ENCODE data around the gene GTPBP3. TPM values are rescaled to one million over a fixed set of nuclear protein-coding genes. Genes with fewer than 3 reads are reported as not detected.

The GTPBP3 gene
- total and polyA plus RNA-seq, 2 experiments from 2014 or later = 7.9 to 14.8 TPM

DNA sequence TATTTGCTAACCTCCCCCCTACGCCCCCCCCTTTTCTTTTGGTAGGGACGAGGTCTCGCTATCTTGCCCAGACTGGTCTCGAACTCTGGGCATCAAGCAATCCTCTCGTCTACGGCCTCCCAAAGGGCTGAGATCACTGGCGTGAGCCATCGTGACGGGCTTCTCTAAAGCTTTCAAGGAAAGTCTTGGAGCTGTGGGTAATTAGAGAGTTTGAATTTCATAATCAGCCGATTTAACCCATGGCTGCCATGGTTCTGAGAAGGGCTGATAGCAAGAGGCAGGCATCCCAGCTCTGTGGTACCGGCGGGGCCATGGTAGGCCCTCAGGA, 33.4 kb upstream of the GTPBP3 start:
- peak; percentile 62 for DNase-seq
- Histone ChIP-seq H3K9me3 (ENCODE audit: low read depth) (no peaks in the 10 kb centered on the region), H3F3A (ENCODE audit: insufficient read depth) (peaks cover 18% of the 10 kb centered on the region), H3K27me3 (replicated peaks; ENCODE audit: insufficient read depth) (no peaks in the 10 kb centered on the region), H4K20me1 (ENCODE audit: insufficient read depth) (no peaks in the 10 kb centered on the region), H3K4me3 (0 out of 2 replicates have a peak overlapping the region, but pooled peaks have one; percentile 77), H2AFZ (peak overlapping the region; percentile 84), H3K79me2 (ENCODE audit: insufficient read depth) (peaks cover 15% of the 10 kb centered on the region), H3K27ac (no peak overlapping the region), H3K9ac (no peak overlapping the region), H3K4me2 (ENCODE audit: unreplicated experiment) (peak overlapping the region; percentile 72), H3K9me2 (ENCODE audit: insufficient read depth) (no peaks in the 10 kb centered on the region), H3K4me1 (ENCODE audit: insufficient read depth) (peaks cover 22% of the 10 kb centered on the region), H3K36me3 (ENCODE audit: low read depth) (no peaks in the 10 kb centered on the region)
- in situ Hi-C loops (cut with MboI) = loop anchor here (10.0 kb wide), 1 partner anchor 81 kb away; no protein-coding TSS in a partner anchor
- TF ChIP-seq EZH2phosphoT487 (IDR thresholded peaks at IDR 0.05; ENCODE audit: insufficient read depth, low read depth) (no peak), EZH2 (IDR thresholded peaks at IDR 0.05; ENCODE audit: insufficient read depth, poor library complexity, severe bottlenecking) (no peak)
- WGBS, 2 experiments (ENCODE audit: low coverage in 1 of 2, low lambda C conversion rate in 2 of 2, missing lambda C conversion rate in 2 of 2) = 29 to 34% methylated on average over 12 of the region's 12 CpGs

DNA sequence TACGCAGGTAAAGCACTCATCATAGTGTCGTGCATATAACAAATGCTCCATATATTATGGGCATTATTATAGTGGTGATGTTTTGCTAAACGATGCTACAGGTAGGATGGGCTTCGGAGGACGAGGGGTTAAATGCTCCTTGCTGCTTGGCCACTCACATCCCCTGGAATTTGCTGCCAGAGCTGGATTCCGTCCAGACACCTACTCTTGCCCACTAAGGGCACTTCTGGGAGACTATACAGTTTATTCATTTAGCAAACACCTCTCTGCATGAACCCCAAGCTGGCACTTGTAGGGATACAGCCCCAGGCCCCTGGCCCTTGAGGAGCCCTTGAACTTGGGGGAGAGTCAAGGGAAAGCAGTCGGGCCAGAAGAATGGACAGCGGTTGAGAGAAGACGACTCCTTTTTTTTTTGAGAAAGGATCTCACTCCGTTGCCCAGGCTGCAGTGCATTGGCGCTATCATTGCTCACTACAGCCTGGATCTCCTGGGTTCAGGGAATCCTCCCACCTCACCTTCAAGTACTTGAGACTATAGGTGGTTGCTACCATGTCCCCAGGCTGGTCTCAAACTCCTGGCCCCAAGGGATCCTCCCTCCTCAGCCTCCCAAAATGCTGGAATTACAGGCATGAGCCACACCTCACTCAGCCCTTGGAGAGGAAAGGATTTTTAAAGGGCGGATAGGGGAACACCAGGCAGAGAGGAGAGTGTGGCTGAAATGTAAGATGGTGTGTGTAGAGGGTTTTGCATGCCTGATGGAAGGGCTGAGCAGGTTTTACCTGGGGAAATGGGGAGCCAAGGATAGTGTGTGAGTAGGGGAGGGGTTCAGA, 32.8 kb upstream of the GTPBP3 start:
- Histone ChIP-seq H3K79me2 (ENCODE audit: insufficient read depth) (peaks cover 18% of the 10 kb centered on the region), H3K36me3 (ENCODE audit: low read depth) (no peaks in the 10 kb centered on the region), H4K20me1 (ENCODE audit: insufficient read depth) (no peaks in the 10 kb centered on the region), H3K4me2 (ENCODE audit: unreplicated experiment) (peak overlapping the region; percentile 87), H3K9me3 (ENCODE audit: low read depth) (no peaks in the 10 kb centered on the region), H3K4me3 (peak overlapping the region; percentile 87; the same call in 1 of the 2 replicates), H3K27ac (0 out of 2 replicates have a peak overlapping the region, but pooled peaks have one; percentile 1), H3K27me3 (replicated peaks; ENCODE audit: insufficient read depth) (no peaks in the 10 kb centered on the region), H3K9ac (no peak overlapping the region), H3F3A (ENCODE audit: insufficient read depth) (peaks cover 18% of the 10 kb centered on the region), H3K4me1 (ENCODE audit: insufficient read depth) (peaks cover 22% of the 10 kb centered on the region), H3K9me2 (ENCODE audit: insufficient read depth) (no peaks in the 10 kb centered on the region), H2AFZ (peak overlapping the region; percentile 93)
- in situ Hi-C loops (cut with MboI) = loop anchor here (10.0 kb wide), 1 partner anchor 80 kb away; no protein-coding TSS in a partner anchor
- TF ChIP-seq EZH2 (IDR thresholded peaks at IDR 0.05; ENCODE audit: insufficient read depth, poor library complexity, severe bottlenecking) (no peak), EZH2phosphoT487 (IDR thresholded peaks at IDR 0.05; ENCODE audit: insufficient read depth, low read depth) (no peak)
- DNase-seq = no peak
- WGBS, 2 experiments (ENCODE audit: low coverage in 1 of 2, low lambda C conversion rate in 2 of 2, missing lambda C conversion rate in 2 of 2) = 44 to 48% methylated on average over 12 of the region's 12 CpGs

DNA sequence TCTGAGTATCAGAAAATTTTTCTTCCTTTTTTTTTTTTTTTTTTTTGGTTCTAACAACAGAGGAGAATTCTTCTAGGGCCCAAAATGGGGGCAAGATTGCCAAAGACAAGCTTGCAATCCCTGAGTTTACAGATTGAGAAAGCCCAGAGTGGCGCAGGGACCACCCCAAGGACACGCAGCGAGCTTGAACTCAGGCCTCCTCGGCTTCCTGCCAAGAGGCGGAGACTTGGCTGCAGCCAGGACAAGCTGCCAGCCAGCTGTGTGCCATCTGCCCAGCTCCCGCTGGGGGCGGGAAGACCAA, 32.2 kb upstream of the GTPBP3 start:
- H3K9me3 ChIP-seq (ENCODE audit: low read depth) = no peaks in the 10 kb centered on the region
- H3K36me3 ChIP-seq (ENCODE audit: low read depth) = no peaks in the 10 kb centered on the region
- H3K79me2 ChIP-seq (ENCODE audit: insufficient read depth) = peaks cover 23% of the 10 kb centered on the region
- WGBS, 2 experiments (ENCODE audit: low coverage in 1 of 2, low lambda C conversion rate in 2 of 2, missing lambda C conversion rate in 2 of 2) = 3% methylated on average over 7 of the region's 7 CpGs
- TF ChIP-seq EZH2 (IDR thresholded peaks at IDR 0.05; ENCODE audit: insufficient read depth, poor library complexity, severe bottlenecking) (no peak), EZH2phosphoT487 (IDR thresholded peaks at IDR 0.05; ENCODE audit: insufficient read depth, low read depth) (no peak)
- peaks cover 18% of the 10 kb centered on the region for H3F3A ChIP-seq (ENCODE audit: insufficient read depth)
- no peak overlapping the region for H3K9ac ChIP-seq
- DNase-seq = no peak
- in situ Hi-C loops (cut with MboI) = loop anchor here (10.0 kb wide), 1 partner anchor 80 kb away; no protein-coding TSS in a partner anchor
- peak overlapping the region; percentile 87 for H3K4me3 ChIP-seq
- no peaks in the 10 kb centered on the region for H3K27me3 ChIP-seq (replicated peaks; ENCODE audit: insufficient read depth)
- 0 out of 2 replicates have a peak overlapping the region, but pooled peaks have one; percentile 1 for H3K27ac ChIP-seq
- no peaks in the 10 kb centered on the region for H3K9me2 ChIP-seq (ENCODE audit: insufficient read depth)
- H4K20me1 ChIP-seq (ENCODE audit: insufficient read depth) = no peaks in the 10 kb centered on the region
- H3K4me1 ChIP-seq (ENCODE audit: insufficient read depth) = peaks cover 22% of the 10 kb centered on the region
- peak overlapping the region; percentile 87 for H3K4me2 ChIP-seq (ENCODE audit: unreplicated experiment)
- H2AFZ ChIP-seq = peak overlapping the region; percentile 93

DNA sequence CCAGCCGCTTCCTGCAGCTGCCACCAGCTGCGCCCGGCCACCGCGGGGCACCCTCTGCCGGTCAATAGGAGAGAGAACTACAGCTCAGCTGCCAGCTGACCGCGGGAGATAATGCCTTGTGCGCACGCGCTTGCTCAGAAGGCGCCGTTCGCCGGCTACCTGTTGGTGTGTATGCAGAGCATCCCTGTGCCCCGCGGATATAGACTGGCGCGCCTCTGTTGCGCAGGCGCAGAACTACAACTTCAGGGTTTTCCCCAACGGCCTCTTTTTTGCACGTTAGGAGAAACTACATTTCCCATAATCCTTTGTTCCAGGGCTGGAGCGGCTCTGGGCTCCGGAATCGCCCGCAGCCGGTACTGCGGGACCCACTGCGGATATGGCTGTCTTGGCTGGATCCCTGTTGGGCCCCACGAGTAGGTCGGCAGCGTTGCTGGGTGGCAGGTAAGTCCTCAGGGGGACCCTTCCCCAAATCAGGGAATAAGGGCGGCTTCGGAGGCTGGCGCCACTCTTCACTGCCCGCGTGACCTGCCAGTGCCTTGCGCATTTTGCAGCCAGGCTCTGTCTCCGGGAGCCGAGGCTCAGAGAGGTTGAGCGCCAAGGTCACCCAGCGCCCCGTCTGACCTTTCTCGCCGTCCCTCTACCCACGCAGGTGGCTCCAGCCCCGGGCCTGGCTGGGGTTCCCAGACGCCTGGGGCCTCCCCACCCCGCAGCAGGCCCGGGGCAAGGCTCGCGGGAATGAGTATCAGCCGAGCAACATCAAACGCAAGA, 31.7 kb upstream of the GTPBP3 start, which contains the start of gene MRPL34:
Gene MRPL34 (plus strand): TSS at position 356 of the 768 bp plus-strand sequence. CDS start 21 bp downstream, at position 377.
- Histone ChIP-seq H4K20me1 (ENCODE audit: insufficient read depth) (no peaks in the 10 kb centered on the region), H3K4me1 (ENCODE audit: insufficient read depth) (peaks cover 28% of the 10 kb centered on the region), H3K4me3 (peak within 1 kb of the TSS; percentile 87), H3F3A (ENCODE audit: insufficient read depth) (peaks cover 18% of the 10 kb centered on the region), H3K79me2 (ENCODE audit: insufficient read depth) (peaks cover 29% of the 10 kb centered on the region), H3K9me2 (ENCODE audit: insufficient read depth) (no peaks in the 10 kb centered on the region), H2AFZ (peak within 1 kb of the TSS; percentile 93), H3K27ac (peak within 1 kb of the TSS; percentile 58), H3K36me3 (ENCODE audit: low read depth) (no peaks in the 10 kb centered on the region), H3K4me2 (ENCODE audit: unreplicated experiment) (peak within 1 kb of the TSS; percentile 87), H3K9ac (peak within 1 kb of the TSS; percentile 80), H3K9me3 (ENCODE audit: low read depth) (no peaks in the 10 kb centered on the region), H3K27me3 (replicated peaks; ENCODE audit: insufficient read depth) (no peaks in the 10 kb centered on the region)
- peak; percentile 98 for DNase-seq
- in situ Hi-C loops (cut with MboI) = loop anchor here (10.0 kb wide), 1 partner anchor 79 kb away; no protein-coding TSS in a partner anchor
- WGBS, 2 experiments (ENCODE audit: low coverage in 1 of 2, low lambda C conversion rate in 2 of 2, missing lambda C conversion rate in 2 of 2) = 1 to 2% methylated on average over 46 to 55 of the region's 55 CpGs
- TF ChIP-seq EZH2phosphoT487 (IDR thresholded peaks at IDR 0.05; ENCODE audit: insufficient read depth, low read depth) (no peak), EZH2 (IDR thresholded peaks at IDR 0.05; ENCODE audit: insufficient read depth, poor library complexity, severe bottlenecking) (no peak)

Data from GM23248 (cell line).